Adrenal gland (tissue), 5 donors: ENCODE results near the gene MPPED1.

Experiments used
- CTCF ChIP-seq, 6 experiments: fragments of 450-650 bp in 4 of 6; fragments of 200-600 bp in 2 of 6; sonication (generic) in 1 of 6; IDR thresholded peaks; 1 replicate in 5 of 6; 2 replicates in 1 of 6; pipeline versions ENCODE4 v1.5.1 to v1.8.0; 2016 to 2021; ENCODE audit warnings: antibody characterized with exemption in 6 of 6, mild to moderate bottlenecking in 2 of 6, moderate library complexity in 1 of 6
- POLR2A ChIP-seq, 2 donors: fragments of 450-650 bp; IDR thresholded peaks; one replicate each; pipeline ENCODE4 v1.6.1; 2017; ENCODE audit warnings: antibody characterized with exemption in 2 of 2, mild to moderate bottlenecking in 2 of 2, moderate library complexity in 1 of 2
- donor health status: DM: no; HTN: no; CAD: no.

- TF ChIP-seq CTCF (IDR thresholded peaks at IDR 0.05), result no peak
- no peak for TF ChIP-seq POLR2A (IDR thresholded peaks at IDR 0.05)
These were observed 7.0 kb upstream of the MPPED1 start for GRCh38 chr22:43404673-43405385.
